GM18502 (cell line): Measurements from ENCODE around the gene CD96.
"Not testable (repeated sequence)": the region's sequence is repeated elsewhere in the genome, so short reads cannot be mapped to it uniquely, and the experiment has no call there.

ENCODE experiments used
- ATAC-seq: cut with Tn5 transposase; IDR thresholded peaks from one replicate; pipeline ENCODE4 v1.9.1; 2021; ENCODE audit warnings: mild to moderate bottlenecking; ENCODE audit not compliant: unreplicated experiment, poor library complexity

CD96 gene, protein sequence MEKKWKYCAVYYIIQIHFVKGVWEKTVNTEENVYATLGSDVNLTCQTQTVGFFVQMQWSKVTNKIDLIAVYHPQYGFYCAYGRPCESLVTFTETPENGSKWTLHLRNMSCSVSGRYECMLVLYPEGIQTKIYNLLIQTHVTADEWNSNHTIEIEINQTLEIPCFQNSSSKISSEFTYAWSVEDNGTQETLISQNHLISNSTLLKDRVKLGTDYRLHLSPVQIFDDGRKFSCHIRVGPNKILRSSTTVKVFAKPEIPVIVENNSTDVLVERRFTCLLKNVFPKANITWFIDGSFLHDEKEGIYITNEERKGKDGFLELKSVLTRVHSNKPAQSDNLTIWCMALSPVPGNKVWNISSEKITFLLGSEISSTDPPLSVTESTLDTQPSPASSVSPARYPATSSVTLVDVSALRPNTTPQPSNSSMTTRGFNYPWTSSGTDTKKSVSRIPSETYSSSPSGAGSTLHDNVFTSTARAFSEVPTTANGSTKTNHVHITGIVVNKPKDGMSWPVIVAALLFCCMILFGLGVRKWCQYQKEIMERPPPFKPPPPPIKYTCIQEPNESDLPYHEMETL

DNA sequence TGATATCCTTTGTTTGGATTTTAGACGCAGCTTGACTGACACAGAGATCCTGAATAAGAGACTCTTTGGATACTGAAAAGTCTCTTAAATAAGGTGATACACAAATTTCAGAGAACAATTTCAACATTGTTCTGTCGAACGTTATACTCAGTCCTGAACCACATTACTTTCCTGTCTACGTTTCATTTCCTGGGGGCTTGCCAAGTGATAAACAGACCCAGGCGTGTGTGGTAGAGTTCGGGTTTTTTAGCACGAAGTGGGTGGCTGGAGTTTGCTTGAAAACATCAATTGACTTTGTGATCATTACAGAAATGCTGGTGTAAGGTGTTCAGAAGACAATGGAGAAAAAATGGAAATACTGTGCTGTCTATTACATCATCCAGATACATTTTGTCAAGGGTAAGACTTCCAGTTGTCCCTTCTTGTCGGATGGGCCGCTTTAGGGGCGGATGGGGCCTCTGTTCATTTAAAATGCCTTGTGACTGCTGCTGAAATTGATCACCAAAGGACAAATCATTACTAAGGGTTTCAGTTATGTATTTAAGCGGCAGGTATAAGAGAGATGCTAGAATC is at the start of gene CD96:
CD96 (plus strand) TSS at position 287 of the 573 bp plus-strand sequence; CDS start at position 339, 52 bp downstream.
- peak; percentile 43 for ATAC-seq

DNA sequence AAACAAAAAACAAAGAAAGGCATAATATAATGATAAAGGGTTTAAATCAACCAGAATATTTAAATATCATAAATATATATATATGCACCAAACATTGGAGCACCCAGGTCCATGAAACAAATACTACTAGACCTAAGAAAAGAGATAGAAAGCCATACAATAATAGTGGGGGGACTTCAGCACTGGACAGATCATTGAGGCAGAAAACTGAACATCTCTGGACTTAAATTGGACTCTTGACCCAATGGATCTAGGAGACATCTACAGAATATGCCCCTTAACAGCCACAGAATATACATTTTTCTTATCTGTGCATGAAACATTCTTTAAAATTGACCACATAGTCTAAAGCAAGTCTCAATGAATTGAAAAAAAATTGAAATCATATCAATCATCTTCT is 48.7 kb upstream of the CD96 start:
- ATAC-seq = no peak

DNA sequence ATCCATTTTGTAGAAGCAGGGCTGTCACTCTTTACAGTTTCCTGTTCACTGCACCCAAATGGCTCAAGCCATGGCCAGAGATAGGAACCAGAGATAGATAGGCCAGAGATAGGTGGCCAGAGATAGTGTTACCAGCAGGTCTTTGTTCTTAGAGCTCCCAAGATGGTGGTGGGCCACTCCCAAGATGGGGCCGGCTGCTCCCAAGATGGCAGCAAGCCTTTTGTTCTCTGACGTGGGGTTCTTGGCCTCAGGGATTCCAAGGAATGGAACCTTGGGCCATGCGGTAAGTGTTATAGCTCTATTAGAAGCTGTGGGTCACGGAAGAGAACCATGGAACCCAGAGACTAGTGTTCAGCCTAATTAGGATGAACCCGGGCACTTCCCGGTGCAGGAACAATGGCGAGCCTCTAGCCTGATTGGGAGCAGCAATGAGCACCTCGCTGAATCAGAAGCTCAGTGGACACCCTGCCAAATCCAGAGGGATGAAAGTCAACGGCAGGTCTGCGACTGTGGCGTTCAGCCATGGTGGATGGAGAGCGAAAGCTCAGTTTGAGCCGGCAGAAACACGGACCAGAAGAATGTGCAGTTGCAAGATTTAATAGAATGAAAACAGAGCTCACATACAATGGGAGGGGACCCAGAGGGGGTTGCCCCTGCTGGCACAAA is 45.0 kb upstream of the CD96 start:
- ATAC-seq = no peak

DNA sequence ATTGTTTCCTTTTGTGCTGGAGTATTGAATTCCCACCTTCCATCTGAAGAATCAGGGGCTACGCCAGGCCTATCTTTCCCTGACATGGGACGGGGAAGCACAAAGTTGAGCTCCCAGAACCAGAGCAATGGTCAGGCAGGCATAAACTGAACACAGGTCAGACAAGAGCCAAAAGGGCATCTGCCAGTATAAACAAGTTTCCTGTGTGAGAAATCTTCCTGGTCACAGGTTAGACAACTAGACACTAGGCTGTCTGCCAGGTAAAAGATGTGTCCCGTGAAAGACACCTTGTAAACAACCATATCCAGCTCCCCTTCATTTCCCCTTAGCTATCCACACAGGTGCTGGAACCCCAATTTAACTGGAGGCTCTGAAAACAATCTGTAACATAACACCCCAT is 44.0 kb upstream of the CD96 start:
- no peak for ATAC-seq

DNA sequence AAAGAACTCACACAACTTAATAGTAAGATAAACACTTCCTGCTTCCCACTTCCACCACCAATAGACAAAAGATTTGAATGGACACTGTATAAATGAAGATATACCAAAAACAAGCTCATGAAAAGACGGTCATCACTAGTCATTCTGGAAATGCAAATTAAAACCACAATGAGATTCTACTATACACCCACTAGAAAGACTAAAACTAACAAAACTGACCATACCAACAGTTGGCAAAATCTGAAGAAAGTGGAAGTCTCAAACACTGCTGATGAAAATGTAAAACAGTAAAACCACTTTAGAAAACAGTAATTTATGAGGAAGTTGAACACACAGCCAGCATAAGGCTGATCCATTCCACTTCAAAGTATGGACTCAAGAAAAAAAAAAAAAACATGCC is 35.6 kb upstream of the CD96 start:
- peak; percentile 67 for ATAC-seq

DNA sequence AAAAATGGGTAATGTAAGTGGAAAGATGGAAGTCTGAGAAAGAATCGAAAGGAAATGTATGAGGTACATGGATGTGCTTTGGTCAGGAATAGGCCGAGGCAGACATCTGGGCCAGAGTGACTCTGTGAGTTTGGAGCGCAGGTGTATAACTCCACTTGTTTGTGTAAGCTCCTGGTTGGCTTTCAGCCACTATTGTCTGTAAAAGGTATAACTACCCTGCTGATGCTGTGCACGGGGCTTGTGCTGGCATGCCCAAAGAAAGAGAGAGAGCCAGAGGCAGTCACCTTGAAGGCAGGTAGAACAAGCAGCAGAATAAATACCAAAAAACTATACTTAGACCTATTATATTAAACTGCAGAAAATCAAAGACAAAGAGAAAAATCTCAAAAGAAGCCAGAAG is 32.7 kb upstream of the CD96 start:
- no peak for ATAC-seq

DNA sequence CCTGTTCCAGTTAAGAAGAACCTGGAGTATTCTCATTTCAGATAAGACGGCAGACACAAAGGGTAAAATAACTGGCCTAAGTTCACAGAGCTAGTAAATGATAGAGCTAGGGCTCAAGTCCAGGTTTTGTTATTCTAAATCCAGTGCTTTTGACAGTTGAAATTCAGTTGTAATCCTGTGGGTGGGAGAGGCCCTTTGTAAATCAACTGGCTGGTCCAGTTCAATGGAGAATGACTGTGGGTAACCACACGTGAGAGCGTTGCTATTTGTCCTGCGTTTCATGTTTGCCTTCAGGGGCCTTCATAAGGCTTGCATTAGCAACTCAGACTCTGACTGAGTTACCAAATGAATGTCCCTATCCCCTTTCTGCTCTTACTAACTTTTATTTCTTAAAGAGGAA is 24.2 kb upstream of the CD96 start:
- no peak for ATAC-seq

DNA sequence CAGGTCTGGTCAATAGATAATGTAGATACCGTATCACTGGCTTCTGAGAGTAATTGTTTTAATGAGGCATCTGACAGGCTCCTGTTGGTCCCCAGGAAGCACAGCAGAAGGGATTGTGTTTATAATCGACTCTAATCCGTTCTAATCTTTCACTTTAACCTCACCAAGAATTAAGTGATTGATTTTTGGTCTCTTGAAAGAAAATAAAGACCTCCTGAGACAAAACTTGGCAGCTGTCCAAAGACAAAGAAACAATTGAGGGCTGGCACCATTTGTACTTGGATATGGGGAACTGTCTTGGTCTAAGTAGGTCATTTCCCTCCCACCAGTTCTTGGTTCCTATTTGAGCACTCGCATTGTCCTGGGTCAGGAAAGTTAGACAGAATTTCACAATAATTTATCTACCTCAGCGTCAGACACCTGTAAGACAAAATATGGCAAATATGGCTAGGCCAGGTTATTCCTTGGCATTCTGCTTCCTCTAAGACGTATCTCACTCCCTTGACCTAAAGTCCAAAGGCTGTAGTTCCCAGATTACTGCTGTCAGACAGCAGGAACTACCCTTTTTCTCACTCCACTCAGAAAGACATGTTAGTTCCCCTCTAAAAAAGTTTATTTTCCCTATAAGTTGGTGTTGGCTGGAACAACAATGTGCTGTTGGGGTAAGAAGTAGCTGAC is 22.7 kb upstream of the CD96 start:
- ATAC-seq = no peak

DNA sequence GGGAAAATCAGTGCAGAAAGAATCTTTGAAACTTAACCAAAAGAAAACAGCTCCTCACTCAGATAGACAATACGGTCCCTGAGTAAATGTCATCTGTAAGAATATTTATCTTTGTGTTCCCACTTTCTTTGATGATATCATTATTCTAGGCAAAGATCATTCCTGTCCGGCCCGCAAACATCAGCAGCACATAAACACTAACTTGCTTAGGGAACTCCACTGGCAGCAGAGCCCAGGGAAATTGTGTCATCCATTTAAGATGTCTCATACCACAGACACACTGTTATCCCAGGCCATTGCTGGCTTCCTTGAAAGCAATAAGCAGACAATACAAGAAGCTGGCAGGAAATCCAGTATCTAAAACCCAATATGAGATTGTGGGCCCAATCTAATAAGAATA is 20.1 kb upstream of the CD96 start:
- no peak for ATAC-seq

DNA sequence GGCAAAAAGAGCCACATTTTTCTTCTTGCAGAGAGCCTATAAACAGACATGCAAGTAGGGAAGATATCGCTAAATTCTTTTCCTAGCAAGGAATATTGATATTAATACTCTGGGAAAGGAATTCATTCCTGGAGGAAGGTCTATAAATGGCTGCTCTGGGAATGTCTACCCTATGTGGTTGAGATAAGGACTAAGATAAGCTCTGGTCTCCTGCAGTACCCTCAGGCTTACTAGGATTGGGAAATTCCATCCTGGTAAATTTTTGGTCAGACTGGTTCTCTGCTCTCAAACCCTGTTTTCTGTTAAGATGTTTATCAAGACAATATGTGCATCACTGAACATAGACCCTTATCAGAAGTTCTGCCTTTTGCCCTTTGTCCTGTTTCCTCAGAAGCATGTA is 17.5 kb upstream of the CD96 start:
- ATAC-seq = not testable (repeated sequence)

DNA sequence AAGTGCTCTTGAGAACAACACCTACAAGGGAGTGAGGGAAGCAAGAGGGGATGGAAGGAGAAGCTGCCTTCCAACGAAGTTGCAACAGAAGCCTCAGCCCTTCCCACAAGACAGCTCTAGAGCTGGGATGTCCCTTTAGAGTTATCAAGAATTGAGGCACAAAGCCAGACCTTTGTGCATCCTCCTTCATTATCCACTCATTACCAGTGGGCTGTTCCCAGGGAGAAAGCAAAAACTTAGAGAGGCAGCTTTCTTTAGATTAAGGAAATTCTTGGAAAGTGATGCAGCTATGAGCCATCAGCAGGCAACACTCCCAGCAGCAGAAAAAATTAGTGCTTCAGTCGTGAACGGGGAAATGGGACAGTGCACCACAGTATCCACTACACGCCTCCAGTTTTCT is 10.6 kb upstream of the CD96 start:
- no peak for ATAC-seq

DNA sequence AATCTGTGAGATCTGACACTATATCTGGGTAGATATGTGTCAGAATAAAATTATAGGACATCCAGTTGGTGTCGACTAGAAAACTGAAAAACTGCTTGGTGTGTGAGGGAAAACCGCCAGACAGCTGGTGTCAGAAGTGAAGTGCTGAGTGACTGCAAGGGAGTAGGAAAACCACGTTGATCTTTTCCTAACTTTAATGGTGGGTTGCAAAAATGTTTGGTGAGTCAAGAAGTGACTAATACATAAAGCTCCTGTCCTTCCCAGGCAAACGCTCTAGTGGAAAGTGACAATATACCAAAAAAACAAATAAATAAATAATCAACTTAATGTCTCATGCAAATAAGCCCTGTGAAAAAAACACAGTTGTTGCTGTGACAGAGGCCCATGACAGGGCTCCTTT is 7.3 kb upstream of the CD96 start:
- ATAC-seq = no peak

DNA sequence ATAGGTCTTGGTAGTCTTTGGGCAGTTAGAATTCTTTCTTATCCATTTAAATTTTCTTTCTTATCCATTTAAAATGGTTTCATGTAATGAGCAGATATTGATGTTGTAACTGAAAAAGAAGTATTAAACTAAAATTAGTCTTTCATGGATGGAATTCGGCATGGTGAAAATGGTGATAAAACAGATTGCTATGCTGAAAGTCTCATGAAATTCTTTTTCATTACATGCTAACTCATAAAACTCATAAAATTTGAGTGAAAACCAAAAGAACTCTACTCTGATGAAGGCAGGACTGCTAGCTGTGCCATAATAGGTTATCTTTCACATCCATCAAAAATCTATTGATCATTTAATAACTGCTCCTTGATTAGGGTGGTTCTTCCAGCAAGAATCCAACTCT is 3.9 kb upstream of the CD96 start:
- ATAC-seq = no peak

DNA sequence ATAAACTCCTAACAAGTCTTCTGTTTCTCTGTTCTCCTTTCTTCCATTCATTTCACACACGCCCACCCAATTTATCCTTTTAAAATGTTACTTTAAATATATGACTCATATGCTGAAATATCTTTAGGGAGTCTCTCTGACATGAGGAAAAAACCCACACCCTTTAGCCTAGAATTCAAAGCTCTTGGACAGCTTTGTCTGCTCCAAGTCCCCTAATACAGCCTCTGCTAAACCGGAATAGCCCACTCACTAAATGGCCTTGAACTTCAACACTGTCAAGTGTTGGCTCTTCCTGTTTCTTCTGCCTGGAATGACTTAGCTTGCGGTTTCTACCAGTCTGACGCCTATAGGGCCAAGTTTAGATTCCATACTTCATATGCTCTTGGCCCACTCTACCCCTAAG is 3.3 kb upstream of the CD96 start:
- peak; percentile 54 for ATAC-seq

DNA sequence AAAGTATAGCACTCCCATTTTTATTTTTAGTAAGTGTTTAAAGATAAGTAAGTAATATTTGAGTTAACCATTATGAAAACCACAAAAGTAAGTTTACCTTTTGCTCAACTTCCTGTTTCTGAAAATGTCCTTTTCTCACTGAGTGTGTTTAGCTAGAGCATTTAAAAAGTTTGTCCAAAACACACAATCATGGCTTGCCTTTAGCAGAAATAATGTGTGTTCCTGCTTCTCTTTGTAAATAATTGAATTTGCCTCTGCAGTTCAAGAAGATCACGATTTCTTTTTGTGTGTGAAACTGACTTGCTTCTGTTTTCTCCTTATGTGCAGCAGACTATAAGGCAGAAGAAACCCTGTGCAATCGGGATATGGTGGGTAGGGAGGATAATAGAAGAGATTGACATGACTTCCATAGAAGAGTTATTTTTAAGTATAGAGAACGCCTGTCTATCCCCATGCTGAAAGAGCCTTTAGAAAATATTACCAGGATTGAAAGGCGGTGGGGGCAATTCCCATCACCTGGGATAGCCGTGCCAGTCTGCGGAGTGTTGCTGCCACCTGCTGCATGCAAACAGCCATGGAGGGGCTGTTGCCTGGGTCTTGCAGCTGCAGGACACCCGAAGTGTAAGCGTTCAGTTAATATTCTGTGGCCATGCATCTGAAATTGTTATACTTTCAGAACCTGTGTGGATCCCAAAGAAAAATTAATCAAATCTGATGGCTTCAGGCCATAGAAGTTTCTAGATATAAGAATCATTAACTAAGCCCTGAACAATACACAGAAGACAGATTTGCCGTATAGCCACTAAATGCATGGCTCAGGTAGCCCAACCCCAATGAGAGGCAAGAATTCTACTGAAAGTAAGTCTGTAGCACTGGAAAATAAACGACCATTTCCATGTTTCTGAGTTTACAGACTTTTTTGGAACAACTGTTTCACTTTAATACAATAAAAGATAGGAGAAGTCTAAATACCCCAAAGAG is 2.4 kb upstream of the CD96 start:
- peak; percentile 64 for ATAC-seq

DNA sequence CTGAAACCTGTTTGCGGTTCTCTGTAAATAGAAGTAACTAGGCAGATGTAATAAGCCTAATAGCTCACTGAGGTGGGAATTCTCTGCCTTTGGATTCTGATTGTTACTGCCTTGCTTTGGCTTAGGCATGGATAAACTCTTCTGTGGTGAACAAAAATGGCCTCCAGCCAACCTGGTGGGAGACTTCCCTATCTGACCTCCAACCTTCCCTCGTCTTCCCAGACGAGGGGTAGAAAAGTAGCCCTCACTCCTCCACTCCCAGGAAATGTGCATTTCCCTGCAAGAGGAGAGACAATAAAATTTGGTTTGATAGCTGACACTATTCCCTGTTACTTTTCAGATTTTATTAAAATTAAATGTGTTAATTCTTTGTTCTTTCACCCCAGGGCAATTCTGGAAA is 606 bp upstream of the CD96 start:
- no peak for ATAC-seq

DNA sequence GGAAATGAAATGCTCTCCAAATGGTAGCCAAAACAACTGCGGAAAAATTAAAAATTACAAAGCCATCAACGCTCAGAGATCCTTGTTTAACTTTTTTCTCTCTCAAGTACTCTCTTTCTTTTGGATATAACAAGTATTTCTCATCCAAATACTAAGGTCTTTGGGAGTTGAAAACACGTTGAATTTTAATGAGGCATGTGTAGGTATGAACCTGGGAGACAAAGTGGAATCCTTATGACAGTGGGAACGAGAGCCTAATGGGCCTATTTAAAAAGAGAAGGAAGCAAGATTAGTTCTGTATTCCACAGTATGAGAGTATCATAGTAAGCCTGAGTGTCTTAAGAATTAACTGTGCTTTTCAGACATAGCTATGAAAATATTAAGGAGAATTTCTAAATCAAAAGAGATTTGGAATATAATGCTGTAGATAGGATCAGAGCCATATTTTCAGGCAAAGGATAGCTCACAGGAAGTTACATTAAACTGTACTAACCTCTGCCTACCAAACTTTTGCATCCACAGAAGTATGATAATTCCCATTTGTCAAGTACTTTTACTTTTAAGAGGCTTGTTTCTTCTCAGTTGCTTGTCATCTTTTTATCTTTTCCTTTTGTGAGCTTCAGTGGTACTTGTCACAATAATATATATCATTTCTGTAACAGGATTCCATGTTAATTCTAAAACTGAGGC is 759 bp downstream of the CD96 start:
- ATAC-seq = no peak

DNA sequence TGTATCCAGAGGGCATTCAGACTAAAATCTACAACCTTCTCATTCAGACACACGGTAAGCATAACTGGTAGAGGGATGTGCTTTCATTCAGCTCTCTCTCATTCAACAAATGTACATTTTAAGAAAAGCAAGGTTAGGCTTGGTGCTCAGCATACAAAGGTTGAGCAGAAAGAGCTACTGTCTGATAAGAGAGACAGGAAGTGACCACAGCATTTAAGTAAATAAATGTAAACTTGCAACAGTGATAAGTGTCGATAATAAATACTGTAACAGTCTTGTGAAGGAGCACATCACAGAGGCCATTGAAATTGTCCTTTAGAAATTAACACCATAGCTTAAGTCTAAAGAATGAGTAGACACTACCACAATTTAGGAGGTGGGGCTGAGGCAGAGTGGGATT is 3.4 kb downstream of the CD96 start:
- no peak for ATAC-seq

DNA sequence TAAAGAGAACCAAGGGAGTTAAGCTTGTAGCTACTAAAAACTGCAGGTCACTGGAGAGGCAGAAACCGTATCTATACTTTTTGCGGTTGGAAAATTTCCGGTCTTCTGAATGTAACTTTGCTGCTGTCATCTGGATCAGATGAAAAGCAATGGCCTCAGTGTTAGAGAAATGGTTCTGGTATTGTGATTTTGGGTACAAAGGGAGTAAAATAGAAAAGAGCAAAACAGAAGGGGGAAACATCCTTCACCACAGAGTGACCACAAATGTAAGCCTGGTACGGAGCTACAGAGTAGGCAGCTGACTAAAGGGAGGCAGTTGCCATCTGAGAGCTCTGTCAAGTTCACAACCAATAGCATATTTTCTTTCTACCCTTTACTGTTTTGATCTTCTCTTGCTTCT is 5.6 kb downstream of the CD96 start:
- peak; percentile 85 for ATAC-seq
